ENCODE measurements around the gene CSRNP3. TPM values are rescaled to one million over a fixed set of nuclear protein-coding genes. Genes with fewer than 3 reads are reported as not detected.

Gene CSRNP3
- total RNA-seq, 3 donors from 2014 or later (not counting 1 experiment from before 2014, with no cell fraction given): not detected

- no peaks in the 10 kb centered on the region for H3K4me1 ChIP-seq (ENCODE audit: control insufficient read depth, insufficient read depth, low read length)
- WGBS (ENCODE audit: insufficient coverage): no CpG with 5 or more reads among the region's 3 CpGs
- no peak for DNase-seq
- Mint-ChIP-seq H3K27ac (no peak overlapping the region), H3K27me3 (ENCODE audit: low read depth in 2 of 2) (no peaks in the 10 kb centered on the region), H3K36me3 (no peaks in the 10 kb centered on the region), H3K4me3 (no peak overlapping the region), H3K4me1 (no peaks in the 10 kb centered on the region), H3K9me3 (no peaks in the 10 kb centered on the region)
- H3K4me3 ChIP-seq (ENCODE audit: low read length): no peak overlapping the region
- intact Hi-C loops (cut with micrococcal nuclease): no loop called here
- no peaks in the 10 kb centered on the region for H3K27me3 ChIP-seq (ENCODE audit: control insufficient read depth, insufficient read depth, low read length)
- H3K27ac ChIP-seq (ENCODE audit: low read length): no peak overlapping the region
- H3K36me3 ChIP-seq (ENCODE audit: control insufficient read depth, insufficient read depth, low read length): no peaks in the 10 kb centered on the region
- H3K9me3 ChIP-seq (ENCODE audit: control insufficient read depth, insufficient read depth, low read length): no peaks in the 10 kb centered on the region
- no peak for ATAC-seq
- TF ChIP-seq CTCF (IDR thresholded peaks at IDR 0.05): no peak
Observed at GRCh38 chr2:165472922-165473321, 3.4 kb downstream of the CSRNP3 start.

GRCh38 chr2:165474619-165475276 lies 5.2 kb downstream of the CSRNP3 start:
- Histone ChIP-seq H3K4me1 (ENCODE audit: control insufficient read depth, insufficient read depth, low read length) (no peaks in the 10 kb centered on the region), H3K4me3 (ENCODE audit: low read length) (no peak overlapping the region), H3K27me3 (ENCODE audit: control insufficient read depth, insufficient read depth, low read length) (no peaks in the 10 kb centered on the region), H3K27ac (ENCODE audit: low read length) (no peak overlapping the region), H3K36me3 (ENCODE audit: control insufficient read depth, insufficient read depth, low read length) (no peaks in the 10 kb centered on the region), H3K9me3 (ENCODE audit: control insufficient read depth, insufficient read depth, low read length) (no peaks in the 10 kb centered on the region)
- Mint-ChIP-seq H3K4me3 (no peak overlapping the region), H3K9me3 (no peaks in the 10 kb centered on the region), H3K36me3 (no peaks in the 10 kb centered on the region), H3K27ac (no peak overlapping the region), H3K4me1 (no peaks in the 10 kb centered on the region), H3K27me3 (ENCODE audit: low read depth in 2 of 2) (no peaks in the 10 kb centered on the region)
- no peak for ATAC-seq
- TF ChIP-seq CTCF (IDR thresholded peaks at IDR 0.05): no peak
- DNase-seq: no peak
- 80% methylated on average over 3 of the region's 3 CpGs for WGBS (ENCODE audit: insufficient coverage)
- intact Hi-C loops (cut with micrococcal nuclease): no loop called here

- H3K4me1 Mint-ChIP-seq: no peaks in the 10 kb centered on the region
Observed at GRCh38 chr2:165475277-165476004, 5.9 kb downstream of the CSRNP3 start.

More at GRCh38 chr2:165475277-165476004, 5.9 kb downstream of the CSRNP3 start:
- Mint-ChIP-seq H3K4me3 (no peak overlapping the region), H3K9me3 (no peaks in the 10 kb centered on the region), H3K27me3 (ENCODE audit: low read depth in 2 of 2) (no peaks in the 10 kb centered on the region), H3K36me3 (no peaks in the 10 kb centered on the region), H3K27ac (no peak overlapping the region)
- intact Hi-C loops (cut with micrococcal nuclease): no loop called here
- H3K9me3 ChIP-seq (ENCODE audit: control insufficient read depth, insufficient read depth, low read length): no peaks in the 10 kb centered on the region
- no peak overlapping the region for H3K27ac ChIP-seq (ENCODE audit: low read length)
- WGBS (ENCODE audit: insufficient coverage): 91% methylated on average over 6 of the region's 6 CpGs
- H3K27me3 ChIP-seq (ENCODE audit: control insufficient read depth, insufficient read depth, low read length): no peaks in the 10 kb centered on the region
- DNase-seq (no peak), ATAC-seq (no peak)
- no peaks in the 10 kb centered on the region for H3K4me1 ChIP-seq (ENCODE audit: control insufficient read depth, insufficient read depth, low read length)
- no peak for TF ChIP-seq CTCF (IDR thresholded peaks at IDR 0.05)
- H3K4me3 ChIP-seq (ENCODE audit: low read length): no peak overlapping the region
- H3K36me3 ChIP-seq (ENCODE audit: control insufficient read depth, insufficient read depth, low read length): no peaks in the 10 kb centered on the region
